ENCODE measurements around the gene ARL3.

The ARL3 gene

DNA sequence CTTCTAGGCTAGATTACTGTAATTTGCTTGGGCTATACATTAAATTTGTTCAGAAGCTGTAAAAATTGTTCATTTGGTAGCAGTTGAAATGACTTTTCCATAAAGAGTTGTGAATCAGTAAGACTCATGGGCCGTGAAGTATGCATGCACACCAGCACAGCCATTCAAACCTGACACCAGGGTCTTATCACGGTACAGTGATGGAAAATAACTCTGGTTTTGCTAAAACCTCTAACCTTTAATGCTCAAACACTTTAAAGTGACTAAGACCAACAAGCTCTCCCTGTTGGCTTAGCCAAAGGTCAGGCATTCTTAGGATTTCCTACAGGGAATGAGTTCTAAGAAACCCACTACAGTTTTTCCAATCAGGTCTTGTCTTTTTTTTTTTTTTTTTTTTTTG, 11.5 kb downstream of the ARL3 start (continued):
- TF ChIP-seq, protein P1, sequence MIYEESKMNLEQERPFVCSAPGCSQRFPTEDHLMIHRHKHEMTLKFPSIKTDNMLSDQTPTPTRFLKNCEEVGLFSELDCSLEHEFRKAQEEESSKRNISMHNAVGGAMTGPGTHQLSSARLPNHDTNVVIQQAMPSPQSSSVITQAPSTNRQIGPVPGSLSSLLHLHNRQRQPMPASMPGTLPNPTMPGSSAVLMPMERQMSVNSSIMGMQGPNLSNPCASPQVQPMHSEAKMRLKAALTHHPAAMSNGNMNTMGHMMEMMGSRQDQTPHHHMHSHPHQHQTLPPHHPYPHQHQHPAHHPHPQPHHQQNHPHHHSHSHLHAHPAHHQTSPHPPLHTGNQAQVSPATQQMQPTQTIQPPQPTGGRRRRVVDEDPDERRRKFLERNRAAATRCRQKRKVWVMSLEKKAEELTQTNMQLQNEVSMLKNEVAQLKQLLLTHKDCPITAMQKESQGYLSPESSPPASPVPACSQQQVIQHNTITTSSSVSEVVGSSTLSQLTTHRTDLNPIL (CRISPR knock-in tag; IDR thresholded peaks at IDR 0.05; ENCODE audit: low read depth) = no peak
- TF ChIP-seq ARNTL (CRISPR knock-in tag; IDR thresholded peaks at IDR 0.05; ENCODE audit: borderline replicate concordance, low read depth) (no peak), ZNF565 (CRISPR knock-in tag; conservative IDR thresholded peaks at IDR 0.05; ENCODE audit: low read depth) (no peak), TOX (CRISPR knock-in tag; IDR thresholded peaks at IDR 0.05; ENCODE audit: borderline replicate concordance) (no peak)
- TF ChIP-seq, protein P2, sequence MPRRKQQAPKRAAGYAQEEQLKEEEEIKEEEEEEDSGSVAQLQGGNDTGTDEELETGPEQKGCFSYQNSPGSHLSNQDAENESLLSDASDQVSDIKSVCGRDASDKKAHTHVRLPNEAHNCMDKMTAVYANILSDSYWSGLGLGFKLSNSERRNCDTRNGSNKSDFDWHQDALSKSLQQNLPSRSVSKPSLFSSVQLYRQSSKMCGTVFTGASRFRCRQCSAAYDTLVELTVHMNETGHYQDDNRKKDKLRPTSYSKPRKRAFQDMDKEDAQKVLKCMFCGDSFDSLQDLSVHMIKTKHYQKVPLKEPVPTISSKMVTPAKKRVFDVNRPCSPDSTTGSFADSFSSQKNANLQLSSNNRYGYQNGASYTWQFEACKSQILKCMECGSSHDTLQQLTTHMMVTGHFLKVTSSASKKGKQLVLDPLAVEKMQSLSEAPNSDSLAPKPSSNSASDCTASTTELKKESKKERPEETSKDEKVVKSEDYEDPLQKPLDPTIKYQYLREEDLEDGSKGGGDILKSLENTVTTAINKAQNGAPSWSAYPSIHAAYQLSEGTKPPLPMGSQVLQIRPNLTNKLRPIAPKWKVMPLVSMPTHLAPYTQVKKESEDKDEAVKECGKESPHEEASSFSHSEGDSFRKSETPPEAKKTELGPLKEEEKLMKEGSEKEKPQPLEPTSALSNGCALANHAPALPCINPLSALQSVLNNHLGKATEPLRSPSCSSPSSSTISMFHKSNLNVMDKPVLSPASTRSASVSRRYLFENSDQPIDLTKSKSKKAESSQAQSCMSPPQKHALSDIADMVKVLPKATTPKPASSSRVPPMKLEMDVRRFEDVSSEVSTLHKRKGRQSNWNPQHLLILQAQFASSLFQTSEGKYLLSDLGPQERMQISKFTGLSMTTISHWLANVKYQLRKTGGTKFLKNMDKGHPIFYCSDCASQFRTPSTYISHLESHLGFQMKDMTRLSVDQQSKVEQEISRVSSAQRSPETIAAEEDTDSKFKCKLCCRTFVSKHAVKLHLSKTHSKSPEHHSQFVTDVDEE (CRISPR knock-in tag; IDR thresholded peaks at IDR 0.05) = no peak

DNA sequence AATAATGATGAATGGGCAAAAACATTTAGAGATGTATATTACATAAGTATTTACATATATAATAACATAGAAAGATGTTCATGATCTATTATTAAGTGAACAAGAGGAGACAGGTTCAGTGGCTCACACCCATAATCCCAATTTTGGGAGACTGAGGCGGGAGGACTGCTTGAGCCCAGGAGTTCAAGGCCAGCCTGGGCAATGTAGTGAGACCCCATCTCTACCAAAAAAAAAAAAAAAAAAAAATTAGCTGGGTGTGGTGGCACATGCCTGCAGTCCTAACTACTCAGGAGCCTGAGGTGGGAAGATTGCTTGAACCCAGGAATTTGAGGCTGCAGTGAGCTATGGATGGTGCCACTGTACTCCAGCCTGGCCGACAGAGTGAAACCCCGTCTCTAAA, 12.4 kb downstream of the ARL3 start:
- no peak for ATAC-seq

DNA sequence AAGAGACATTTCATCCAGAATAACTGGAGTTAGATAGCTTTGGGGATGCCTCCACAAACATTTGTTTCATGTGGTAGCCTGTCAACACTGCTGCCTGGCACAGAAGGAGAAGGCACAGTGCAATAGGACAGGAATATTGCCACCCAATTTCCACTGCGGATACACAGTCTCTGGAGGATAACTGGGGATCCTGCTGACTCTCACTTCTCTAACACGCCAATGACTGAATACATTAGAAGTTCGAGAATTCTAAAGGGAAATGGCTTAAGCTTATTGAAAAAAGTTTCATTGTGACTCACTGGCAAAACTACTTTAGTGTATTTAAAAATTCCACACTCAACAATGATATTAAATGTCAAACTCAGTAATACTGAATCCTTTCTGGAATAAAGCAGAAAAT, 12.9 kb downstream of the ARL3 start:
- ATAC-seq = no peak
- TF ChIP-seq ESRRG (CRISPR knock-in tag; IDR thresholded peaks at IDR 0.05) (no peak), ZFP30 (CRISPR knock-in tag; IDR thresholded peaks at IDR 0.05) (no peak)
- TF ChIP-seq, protein P1 (CRISPR knock-in tag; IDR thresholded peaks at IDR 0.05; ENCODE audit: low read depth) = no peak
- TF ChIP-seq, protein P3, sequence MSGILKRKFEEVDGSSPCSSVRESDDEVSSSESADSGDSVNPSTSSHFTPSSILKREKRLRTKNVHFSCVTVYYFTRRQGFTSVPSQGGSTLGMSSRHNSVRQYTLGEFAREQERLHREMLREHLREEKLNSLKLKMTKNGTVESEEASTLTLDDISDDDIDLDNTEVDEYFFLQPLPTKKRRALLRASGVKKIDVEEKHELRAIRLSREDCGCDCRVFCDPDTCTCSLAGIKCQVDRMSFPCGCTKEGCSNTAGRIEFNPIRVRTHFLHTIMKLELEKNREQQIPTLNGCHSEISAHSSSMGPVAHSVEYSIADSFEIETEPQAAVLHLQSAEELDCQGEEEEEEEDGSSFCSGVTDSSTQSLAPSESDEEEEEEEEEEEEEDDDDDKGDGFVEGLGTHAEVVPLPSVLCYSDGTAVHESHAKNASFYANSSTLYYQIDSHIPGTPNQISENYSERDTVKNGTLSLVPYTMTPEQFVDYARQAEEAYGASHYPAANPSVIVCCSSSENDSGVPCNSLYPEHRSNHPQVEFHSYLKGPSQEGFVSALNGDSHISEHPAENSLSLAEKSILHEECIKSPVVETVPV (CRISPR knock-in tag; IDR thresholded peaks at IDR 0.05) = no peak

More for the DNA sequence above, 12.4 kb downstream of the ARL3 start:
- TF ChIP-seq, protein P2 (CRISPR knock-in tag; IDR thresholded peaks at IDR 0.05) = no peak
- no peak for TF ChIP-seq ISL1 (CRISPR knock-in tag; IDR thresholded peaks at IDR 0.05)
- no peak for TF ChIP-seq TOX (CRISPR knock-in tag; IDR thresholded peaks at IDR 0.05; ENCODE audit: borderline replicate concordance)
- TF ChIP-seq, protein P3 (CRISPR knock-in tag; IDR thresholded peaks at IDR 0.05) = no peak
- TF ChIP-seq BACH2 (CRISPR knock-in tag; IDR thresholded peaks at IDR 0.05; ENCODE audit: borderline replicate concordance) = no peak
- no peak for TF ChIP-seq RARB (CRISPR knock-in tag; IDR thresholded peaks at IDR 0.05)
- no peak for TF ChIP-seq ZFP3 (CRISPR knock-in tag; IDR thresholded peaks at IDR 0.05)
- no peak for TF ChIP-seq OSR1 (CRISPR knock-in tag; IDR thresholded peaks at IDR 0.05)
- TF ChIP-seq TCF4 (CRISPR knock-in tag; IDR thresholded peaks at IDR 0.05; ENCODE audit: borderline replicate concordance) = no peak
- TF ChIP-seq ESRRG (CRISPR knock-in tag; IDR thresholded peaks at IDR 0.05) = no peak
- TF ChIP-seq PPARA (CRISPR knock-in tag; IDR thresholded peaks at IDR 0.05; ENCODE audit: borderline replicate concordance) = no peak
- TF ChIP-seq GLIS3 (CRISPR knock-in tag; IDR thresholded peaks at IDR 0.05) = no peak
- TF ChIP-seq, protein P1 (CRISPR knock-in tag; IDR thresholded peaks at IDR 0.05; ENCODE audit: low read depth) = no peak
- TF ChIP-seq, protein P4, sequence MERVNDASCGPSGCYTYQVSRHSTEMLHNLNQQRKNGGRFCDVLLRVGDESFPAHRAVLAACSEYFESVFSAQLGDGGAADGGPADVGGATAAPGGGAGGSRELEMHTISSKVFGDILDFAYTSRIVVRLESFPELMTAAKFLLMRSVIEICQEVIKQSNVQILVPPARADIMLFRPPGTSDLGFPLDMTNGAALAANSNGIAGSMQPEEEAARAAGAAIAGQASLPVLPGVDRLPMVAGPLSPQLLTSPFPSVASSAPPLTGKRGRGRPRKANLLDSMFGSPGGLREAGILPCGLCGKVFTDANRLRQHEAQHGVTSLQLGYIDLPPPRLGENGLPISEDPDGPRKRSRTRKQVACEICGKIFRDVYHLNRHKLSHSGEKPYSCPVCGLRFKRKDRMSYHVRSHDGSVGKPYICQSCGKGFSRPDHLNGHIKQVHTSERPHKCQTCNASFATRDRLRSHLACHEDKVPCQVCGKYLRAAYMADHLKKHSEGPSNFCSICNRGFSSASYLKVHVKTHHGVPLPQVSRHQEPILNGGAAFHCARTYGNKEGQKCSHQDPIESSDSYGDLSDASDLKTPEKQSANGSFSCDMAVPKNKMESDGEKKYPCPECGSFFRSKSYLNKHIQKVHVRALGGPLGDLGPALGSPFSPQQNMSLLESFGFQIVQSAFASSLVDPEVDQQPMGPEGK (CRISPR knock-in tag; IDR thresholded peaks at IDR 0.05; ENCODE audit: borderline replicate concordance) = no peak
- no peak for TF ChIP-seq ZC3H10 (CRISPR knock-in tag; IDR thresholded peaks at IDR 0.05)

Data from SK-N-SH treated with all-trans-retinoic acid at 6 μM for 48 hours (cell line).